ENCODE measurements around the gene TMEM107.
"Not testable (repeated sequence)": the region's sequence is repeated elsewhere in the genome, so short reads cannot be mapped to it uniquely, and the experiment has no call there.

TMEM107 gene

GRCh38 chr17:8176197-8176940 is at the start of gene TMEM107:
Gene TMEM107 (minus strand): TSS chr17:8176380. CDS start chr17:8176286, 94 bp downstream.
- no peak for DNase-seq

- DNase-seq = no peak
These were observed 49.0 kb upstream of the TMEM107 start for GRCh38 chr17:8224891-8225812.

GRCh38 chr17:8223356-8224126 is 47.4 kb upstream of the TMEM107 start:
- DNase-seq = no peak

GRCh38 chr17:8222630-8223355 is 46.6 kb upstream of the TMEM107 start:
- peak; percentile 10 for DNase-seq

- DNase-seq = no peak
These were observed 46.1 kb upstream of the TMEM107 start for GRCh38 chr17:8222380-8222629.

GRCh38 chr17:8221663-8222379 is 45.6 kb upstream of the TMEM107 start:
- DNase-seq = peak; percentile 36

GRCh38 chr17:8220783-8221662 is 44.8 kb upstream of the TMEM107 start:
- DNase-seq = peak; percentile 39

- not testable (repeated sequence) for DNase-seq
These were observed 37.8 kb upstream of the TMEM107 start for GRCh38 chr17:8214000-8214399.

GRCh38 chr17:8212312-8213180 is 36.4 kb upstream of the TMEM107 start:
- no peak for DNase-seq

GRCh38 chr17:8210761-8211458 is 34.7 kb upstream of the TMEM107 start:
- no peak for DNase-seq

GRCh38 chr17:8209907-8210760 is 34.0 kb upstream of the TMEM107 start, which contains the start of gene AURKB:
Gene AURKB (minus strand): TSS chr17:8210575. CDS start chr17:8210224, 351 bp downstream.
- no peak for DNase-seq

GRCh38 chr17:8206536-8206935 is 30.4 kb upstream of the TMEM107 start:
- no peak for DNase-seq

- DNase-seq = no peak
These were observed 28.8 kb upstream of the TMEM107 start for GRCh38 chr17:8204761-8205555.

GRCh38 chr17:8192070-8192815 is 16.1 kb upstream of the TMEM107 start:
- DNase-seq = peak; percentile 82

GRCh38 chr17:8190506-8190905 is 14.3 kb upstream of the TMEM107 start:
- DNase-seq = no peak

- DNase-seq = peak; percentile 89
These were observed 13.7 kb upstream of the TMEM107 start, which contains the start of gene BORCS6 for GRCh38 chr17:8189711-8190477. Gene BORCS6 (minus strand): TSS chr17:8190180. CDS start chr17:8190140, 40 bp downstream.

All from NCI-H187 treated with DMSO at 0.1 percent for 48 hours (cell line).